Measurements from ENCODE around the gene REL. TPM values are rescaled to one million over a fixed set of nuclear protein-coding genes. Genes with fewer than 3 reads are reported as not detected.
"Not testable (repeated sequence)": the region's sequence is repeated elsewhere in the genome, so short reads cannot be mapped to it uniquely, and the experiment has no call there.

Gene REL
- total RNA-seq, 2 donors from 2014 or later, result 11.7 to 15.9 TPM

DNA sequence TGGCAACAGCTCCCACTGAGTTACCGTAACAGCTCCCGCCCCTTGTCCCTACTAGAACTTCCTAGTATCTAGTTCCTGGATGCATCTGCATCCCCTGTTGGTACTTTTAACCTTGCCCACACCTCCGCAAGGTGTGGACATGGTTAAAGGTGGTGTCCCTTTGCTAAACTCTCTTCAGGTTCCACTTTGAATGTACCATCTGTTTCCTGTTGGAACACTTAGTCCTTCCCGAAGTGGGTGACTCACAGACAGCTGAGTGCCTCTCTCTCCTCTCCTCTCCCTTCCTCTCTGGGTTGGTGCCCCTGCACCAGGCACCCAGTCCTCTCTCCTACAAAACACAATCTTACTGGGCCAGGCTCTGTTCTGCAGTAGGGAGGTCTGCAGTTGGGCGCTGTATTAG lies 19.6 kb upstream of the REL start:
- H3K9ac ChIP-seq (ENCODE audit: extremely low read depth, low read length, poor library complexity, severe bottlenecking), result no peak overlapping the region
- H3K27me3 ChIP-seq (ENCODE audit: control insufficient read depth, insufficient read depth, low read length, poor library complexity, severe bottlenecking), result no peaks in the 10 kb centered on the region
- no peak overlapping the region for H3K27ac ChIP-seq (ENCODE audit: low read depth, low read length)
- no peak overlapping the region for H3K27ac Mint-ChIP-seq
- WGBS, 2 experiments (ENCODE audit: insufficient coverage in 1 of 2, insufficient read length in 1 of 2), result 91 to 93% methylated on average over 4 to 5 of the region's 5 CpGs
- no peak for DNase-seq
- no peak overlapping the region for H3K4me3 Mint-ChIP-seq
- H3K9me3 ChIP-seq (ENCODE audit: control insufficient read depth, low read length), result no peaks in the 10 kb centered on the region
- no peak overlapping the region for H3K4me3 ChIP-seq (ENCODE audit: low read length)
- no peaks in the 10 kb centered on the region for H3K36me3 ChIP-seq (ENCODE audit: control insufficient read depth, insufficient read depth, low read length)
- H3K27me3 Mint-ChIP-seq (ENCODE audit: insufficient read depth), result peaks cover 7% of the 10 kb centered on the region
- H3K4me1 Mint-ChIP-seq, result peaks cover 4% of the 10 kb centered on the region
- TF ChIP-seq, protein P1, sequence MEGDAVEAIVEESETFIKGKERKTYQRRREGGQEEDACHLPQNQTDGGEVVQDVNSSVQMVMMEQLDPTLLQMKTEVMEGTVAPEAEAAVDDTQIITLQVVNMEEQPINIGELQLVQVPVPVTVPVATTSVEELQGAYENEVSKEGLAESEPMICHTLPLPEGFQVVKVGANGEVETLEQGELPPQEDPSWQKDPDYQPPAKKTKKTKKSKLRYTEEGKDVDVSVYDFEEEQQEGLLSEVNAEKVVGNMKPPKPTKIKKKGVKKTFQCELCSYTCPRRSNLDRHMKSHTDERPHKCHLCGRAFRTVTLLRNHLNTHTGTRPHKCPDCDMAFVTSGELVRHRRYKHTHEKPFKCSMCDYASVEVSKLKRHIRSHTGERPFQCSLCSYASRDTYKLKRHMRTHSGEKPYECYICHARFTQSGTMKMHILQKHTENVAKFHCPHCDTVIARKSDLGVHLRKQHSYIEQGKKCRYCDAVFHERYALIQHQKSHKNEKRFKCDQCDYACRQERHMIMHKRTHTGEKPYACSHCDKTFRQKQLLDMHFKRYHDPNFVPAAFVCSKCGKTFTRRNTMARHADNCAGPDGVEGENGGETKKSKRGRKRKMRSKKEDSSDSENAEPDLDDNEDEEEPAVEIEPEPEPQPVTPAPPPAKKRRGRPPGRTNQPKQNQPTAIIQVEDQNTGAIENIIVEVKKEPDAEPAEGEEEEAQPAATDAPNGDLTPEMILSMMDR (conservative IDR thresholded peaks at IDR 0.05), result no peak
- no peaks in the 10 kb centered on the region for H3K4me1 ChIP-seq (ENCODE audit: control insufficient read depth, insufficient read depth, low read length)
- no peaks in the 10 kb centered on the region for H3K36me3 Mint-ChIP-seq (ENCODE audit: low read depth)
- peaks cover 3% of the 10 kb centered on the region for H3K9me3 Mint-ChIP-seq

DNA sequence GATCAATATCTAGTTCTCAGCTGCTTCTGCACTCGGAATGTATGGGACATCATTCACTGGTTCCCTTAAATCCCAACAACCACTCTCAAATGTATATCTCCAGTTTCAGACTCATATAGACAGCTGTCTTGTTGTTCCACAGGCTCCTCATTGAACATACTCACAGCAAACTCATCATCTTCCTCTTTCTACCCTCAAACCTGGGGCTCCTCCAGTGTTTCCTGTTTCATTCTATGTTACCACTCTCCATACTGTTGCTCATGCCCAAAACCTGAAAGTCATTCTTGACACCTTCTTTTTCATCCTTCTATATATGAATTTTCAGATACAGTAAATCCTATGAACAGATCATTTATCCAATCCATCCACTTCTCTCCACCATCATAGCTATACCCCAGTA lies 18.7 kb upstream of the REL start:
- Mint-ChIP-seq H3K4me3 (no peak overlapping the region), H3K27me3 (ENCODE audit: insufficient read depth) (peaks cover 7% of the 10 kb centered on the region), H3K36me3 (ENCODE audit: low read depth) (no peaks in the 10 kb centered on the region), H3K4me1 (peaks cover 4% of the 10 kb centered on the region), H3K27ac (no peak overlapping the region), H3K9me3 (peaks cover 3% of the 10 kb centered on the region)
- Histone ChIP-seq H3K9me3 (ENCODE audit: control insufficient read depth, low read length) (no peaks in the 10 kb centered on the region), H3K9ac (ENCODE audit: extremely low read depth, low read length, poor library complexity, severe bottlenecking) (no peak overlapping the region), H3K4me3 (ENCODE audit: low read length) (no peak overlapping the region), H3K27me3 (ENCODE audit: control insufficient read depth, insufficient read depth, low read length, poor library complexity, severe bottlenecking) (no peaks in the 10 kb centered on the region), H3K4me1 (ENCODE audit: control insufficient read depth, insufficient read depth, low read length) (no peaks in the 10 kb centered on the region), H3K27ac (ENCODE audit: low read depth, low read length) (no peak overlapping the region), H3K36me3 (ENCODE audit: control insufficient read depth, insufficient read depth, low read length) (no peaks in the 10 kb centered on the region)
- 97 to 100% methylated on average over 1 of the region's 1 CpG for WGBS, 2 experiments (ENCODE audit: insufficient coverage in 1 of 2, insufficient read length in 1 of 2)
- DNase-seq, result no peak
- TF ChIP-seq, protein P1 (conservative IDR thresholded peaks at IDR 0.05), result no peak

- not testable (repeated sequence) for H3K4me3 Mint-ChIP-seq; H3K27ac ChIP-seq (ENCODE audit: low read depth, low read length); DNase-seq; H3K4me3 ChIP-seq (ENCODE audit: low read length); H3K36me3 ChIP-seq (ENCODE audit: control insufficient read depth, insufficient read depth, low read length); H3K27me3 Mint-ChIP-seq (ENCODE audit: insufficient read depth); H3K9me3 ChIP-seq (ENCODE audit: control insufficient read depth, low read length); H3K27ac Mint-ChIP-seq; H3K4me1 ChIP-seq (ENCODE audit: control insufficient read depth, insufficient read depth, low read length); H3K9me3 Mint-ChIP-seq; H3K36me3 Mint-ChIP-seq (ENCODE audit: low read depth); H3K27me3 ChIP-seq (ENCODE audit: control insufficient read depth, insufficient read depth, low read length, poor library complexity, severe bottlenecking); H3K4me1 Mint-ChIP-seq; H3K9ac ChIP-seq (ENCODE audit: extremely low read depth, low read length, poor library complexity, severe bottlenecking)
- 73 to 84% methylated on average over 3 of the region's 3 CpGs for WGBS, 2 experiments (ENCODE audit: insufficient coverage in 1 of 2, insufficient read length in 1 of 2)
Observed at GRCh38 chr2:60865361-60865760, 16.0 kb upstream of the REL start.

DNA sequence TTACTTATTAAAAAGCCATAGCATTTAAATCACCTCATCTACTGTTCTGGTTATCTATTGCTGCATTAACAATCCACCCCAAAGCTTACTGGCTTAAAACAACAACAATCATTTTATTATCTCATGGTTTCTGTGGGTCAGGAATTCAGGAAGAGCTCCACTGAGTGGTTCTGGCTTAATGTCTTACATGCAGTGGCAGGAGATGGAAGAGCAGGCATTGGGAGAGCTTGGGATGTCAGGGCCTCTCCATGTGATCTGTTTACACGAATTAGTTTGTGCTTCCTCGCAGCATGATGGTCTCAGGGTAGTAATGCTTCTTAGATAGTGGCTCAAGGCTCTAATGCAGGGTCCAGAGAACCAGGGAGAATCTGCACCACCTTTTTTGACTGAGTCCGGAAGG lies 14.4 kb upstream of the REL start:
- no peak overlapping the region for H3K27ac ChIP-seq (ENCODE audit: low read depth, low read length)
- no peaks in the 10 kb centered on the region for H3K9me3 ChIP-seq (ENCODE audit: control insufficient read depth, low read length)
- H3K4me1 ChIP-seq (ENCODE audit: control insufficient read depth, insufficient read depth, low read length), result no peaks in the 10 kb centered on the region
- no peaks in the 10 kb centered on the region for H3K9me3 Mint-ChIP-seq
- H3K27me3 ChIP-seq (ENCODE audit: control insufficient read depth, insufficient read depth, low read length, poor library complexity, severe bottlenecking), result no peaks in the 10 kb centered on the region
- H3K9ac ChIP-seq (ENCODE audit: extremely low read depth, low read length, poor library complexity, severe bottlenecking), result no peak overlapping the region
- TF ChIP-seq, protein P1 (conservative IDR thresholded peaks at IDR 0.05), result no peak
- no peaks in the 10 kb centered on the region for H3K36me3 ChIP-seq (ENCODE audit: control insufficient read depth, insufficient read depth, low read length)
- no peak for DNase-seq
- H3K36me3 Mint-ChIP-seq (ENCODE audit: low read depth), result no peaks in the 10 kb centered on the region
- WGBS, 2 experiments (ENCODE audit: insufficient coverage in 1 of 2, insufficient read length in 1 of 2), result 80 to 89% methylated on average over 3 of the region's 3 CpGs
- H3K4me3 Mint-ChIP-seq, result no peak overlapping the region
- H3K27me3 Mint-ChIP-seq (ENCODE audit: insufficient read depth), result peaks cover under 1% of the 10 kb centered on the region
- peaks cover 4% of the 10 kb centered on the region for H3K4me1 Mint-ChIP-seq
- no peak overlapping the region for H3K4me3 ChIP-seq (ENCODE audit: low read length)
- H3K27ac Mint-ChIP-seq, result no peak overlapping the region
